Endothelial cell of umbilical vein (primary cell): ENCODE results near the gene OSBPL1A. TPM values are rescaled to one million over a fixed set of nuclear protein-coding genes. Genes with fewer than 3 reads are reported as not detected.

Source experiments
- BruUV-seq: library from RNA; stranded (reverse); fragments of 400-500 nt; replicated peaks from 2 replicates; lab custom pipeline; 2021; lab: Mats Ljungman, UMichigan
- CTCF ChIA-PET: fragments of 300-600, 350-600 bp; sonication (Branson Sonifier 250); formaldehyde crosslinking; loops from one replicate; lab custom pipeline; 2021; ENCODE audit warnings: antibody characterized with exemption, inconsistent platforms; lab: Charles Lee
- POLR2A ChIA-PET: fragments of 300-600, 350-600 bp; sonication (Branson Sonifier 250); formaldehyde crosslinking; loops from one replicate; lab custom pipeline; 2021; ENCODE audit warnings: antibody characterized with exemption, inconsistent platforms; lab: Charles Lee
- DNase-seq: peaks from one replicate; pipeline ENCODE4 v3.0.0-alpha.2; 2011; ENCODE audit warnings: low read depth, low spot score
- FAIRE-seq: peaks from 2 replicates; lab custom pipeline; 2011; peaks lifted over from hg19 to GRCh38; lab: Jason Lieb, UNC
- H2AFZ ChIP-seq: 2 replicates; pipeline ENCODE4 v1.6.0; 2012; ENCODE audit warnings: low read depth, low read length, control low read depth, inconsistent platforms
- H3K27ac ChIP-seq: 2 replicates; pipeline ENCODE4 v1.5.1; 2011; ENCODE audit warnings: low read depth, mild to moderate bottlenecking, control low read depth, low read length, moderate library complexity; ENCODE audit not compliant: insufficient read depth
- H3K27me3 ChIP-seq, 2 experiments: 2 replicates each; pipeline versions ENCODE4 v1.6.0 to v1.6.1; 2011; ENCODE audit warnings: low read length in 2 of 2, mixed read lengths in 1 of 2; ENCODE audit not compliant: control insufficient read depth in 2 of 2, insufficient read depth in 2 of 2
- H3K36me3 ChIP-seq, 2 experiments: 2 replicates in 1 of 2; 3 replicates in 1 of 2; pipeline ENCODE4 v1.5.1; 2011; ENCODE audit warnings: low read length in 2 of 2, mild to moderate bottlenecking in 1 of 2, moderate library complexity in 1 of 2; ENCODE audit not compliant: control insufficient read depth in 2 of 2, insufficient read depth in 2 of 2; ENCODE audit errors: extremely low read depth in 1 of 2
- H3K4me1 ChIP-seq: 3 replicates; pipeline ENCODE4 v1.5.1; 2011; ENCODE audit warnings: mild to moderate bottlenecking, low read length; ENCODE audit not compliant: control insufficient read depth, insufficient read depth; ENCODE audit errors: extremely low read depth
- H3K4me2 ChIP-seq: 2 replicates; pipeline ENCODE4 v1.6.1; 2011; ENCODE audit warnings: low read length, control low read depth, mixed read lengths; ENCODE audit not compliant: insufficient read depth
- H3K4me3 ChIP-seq, 3 experiments: fragments of 200-600 bp in 1 of 3; sonication (generic), shearing (Covaris generic) in 1 of 3; replicated peaks in 1 of 3; 2 replicates each; pipeline ENCODE4 v1.5.1; 2011 to 2016; ENCODE audit warnings: control low read depth in 3 of 3, low read length in 3 of 3, mild to moderate bottlenecking in 2 of 3, inconsistent platforms in 1 of 3, low read depth in 1 of 3, moderate library complexity in 1 of 3; ENCODE audit not compliant: insufficient read depth in 1 of 3
- H3K79me2 ChIP-seq: 2 replicates; pipeline ENCODE4 v1.6.0; 2012; ENCODE audit warnings: low read length, inconsistent platforms; ENCODE audit not compliant: control insufficient read depth, insufficient read depth
- H3K9ac ChIP-seq: replicated peaks from 2 replicates; pipeline ENCODE3; 2011; ENCODE audit warnings: low read length, control low read depth; ENCODE audit not compliant: insufficient read depth; ENCODE audit errors: extremely low read depth
- H3K9me1 ChIP-seq: replicated peaks from 3 replicates; pipeline ENCODE4 v1.6.0; 2011; ENCODE audit warnings: mild to moderate bottlenecking, low read length; ENCODE audit not compliant: control insufficient read depth, insufficient read depth; ENCODE audit errors: extremely low read depth
- H3K9me3 ChIP-seq: replicated peaks from 2 replicates; pipeline ENCODE4 v1.5.1; 2012; ENCODE audit warnings: low read length, inconsistent platforms; ENCODE audit not compliant: control insufficient read depth, insufficient read depth
- H4K20me1 ChIP-seq: replicated peaks from 2 replicates; pipeline ENCODE3; 2011; ENCODE audit warnings: mild to moderate bottlenecking, low read length; ENCODE audit not compliant: control insufficient read depth, insufficient read depth; ENCODE audit errors: extremely low read depth
- CTCF ChIP-seq, 2 donors: IDR thresholded peaks; 1 replicate in 1 of 2; 2 replicates in 1 of 2; pipeline ENCODE4 v1.5.1; 2011; ENCODE audit warnings: low read length in 2 of 2, mild to moderate bottlenecking in 2 of 2, moderate library complexity in 2 of 2, control low read depth in 1 of 2, inconsistent platforms in 1 of 2, low read depth in 1 of 2; ENCODE audit not compliant: insufficient read depth in 1 of 2; ENCODE audit errors: extremely low read depth in 1 of 2
- EZH2 ChIP-seq: IDR thresholded peaks from 2 replicates; pipeline ENCODE4 v1.6.1; 2012; ENCODE audit warnings: borderline replicate concordance, low read depth, mild to moderate bottlenecking, moderate library complexity, low read length, inconsistent platforms; ENCODE audit not compliant: severe bottlenecking
- FOS ChIP-seq: IDR thresholded peaks from 2 replicates; pipeline ENCODE4 v1.6.1; 2011; ENCODE audit warnings: mild to moderate bottlenecking, low read length, moderate library complexity, borderline replicate concordance; ENCODE audit not compliant: insufficient read depth
- GATA2 ChIP-seq: IDR thresholded peaks from 2 replicates; pipeline ENCODE4 v1.7.0; 2011; ENCODE audit warnings: low read depth, mild to moderate bottlenecking, moderate library complexity, mixed read lengths, low read length; ENCODE audit not compliant: insufficient read length, insufficient read depth
- JUN ChIP-seq: IDR thresholded peaks from 2 replicates; pipeline ENCODE4 v1.6.1; 2011; ENCODE audit warnings: borderline replicate concordance, low read depth; ENCODE audit not compliant: insufficient read length, insufficient read depth
- MAX ChIP-seq: IDR thresholded peaks from 2 replicates; pipeline ENCODE4 v1.6.1; 2011; ENCODE audit not compliant: insufficient read depth, insufficient read length
- MYC ChIP-seq: IDR thresholded peaks from one replicate; pipeline ENCODE4 v1.6.1; 2011; ENCODE audit warnings: mild to moderate bottlenecking, low read depth, low read length
- POLR2A ChIP-seq: IDR thresholded peaks from 2 replicates; pipeline ENCODE4 v1.6.1; 2012; ENCODE audit warnings: low read depth, mild to moderate bottlenecking, control low read depth, low read length
- POLR2AphosphoS5 ChIP-seq: IDR thresholded peaks from 2 replicates; pipeline ENCODE4 v1.6.1; 2012; ENCODE audit warnings: low read depth, mild to moderate bottlenecking, control low read depth, low read length, moderate library complexity; ENCODE audit not compliant: insufficient read depth
- dilution Hi-C: fragments of 300-500 bp; cut with MboI; formaldehyde crosslinking; loops from one replicate; pipeline ENCODE4 v1.15.0; 2019; ENCODE audit warnings: low sequenced_read_pairs; ENCODE audit not compliant: extremely low pct_ligation_motif_present
- intact Hi-C: fragments of 100-400 bp; cut with micrococcal nuclease; formaldehyde crosslinking; loops from one replicate; pipeline ENCODE4 v1.10.0; 2022
- polyA plus RNA-seq, 4 experiments: library from polyadenylated mRNA; depleted of rRNA in 3 of 4; stranded (reverse) in 3 of 4; unstranded in 1 of 4; fragments of >200 nt; gene quantifications; 2 replicates each; pipeline versions ENCODE4 v1.2.1 to v1.2.3, GENCODE V29; 2011 to 2012; ENCODE audit warnings: missing spikeins in 1 of 4
- total RNA-seq: library from RNA; stranded (reverse); gene quantifications from 2 replicates; pipeline ENCODE4 v1.2.3, GENCODE V29; 2021

Gene OSBPL1A
- total and polyA plus RNA-seq, 2 donors (not counting 3 experiments of a cell fraction or from before 2014, with no cell fraction given) = 6.4 to 16.5 TPM

- CTCF ChIA-PET = interaction anchor here (1.6 to 2.8 kb wide), 3 partner anchors 28 to 145 kb away, joined by 5 to 8 read pairs (median 7); no protein-coding TSS in a partner anchor
- FAIRE-seq = no peak
- peak overlapping the region; percentile 47 for H3K4me2 ChIP-seq
These were observed 182.7 kb downstream of the OSBPL1A start for GRCh38 chr18:24214913-24215312.

More at GRCh38 chr18:24214913-24215312, 182.7 kb downstream of the OSBPL1A start:
- no peaks in the 10 kb centered on the region for H3K9me3 ChIP-seq
- POLR2A ChIA-PET = no interaction called here
- no peaks in the 10 kb centered on the region for H3K36me3 ChIP-seq
- peak; percentile 47 for DNase-seq
- no peaks in the 10 kb centered on the region for H3K9me1 ChIP-seq
- BruUV-seq = no TSS peak
- H3K27ac ChIP-seq = peak overlapping the region; percentile 5
- H3K27me3 ChIP-seq = no peaks in the 10 kb centered on the region
- H3K4me1 ChIP-seq = peaks cover 12% of the 10 kb centered on the region
- H3K4me3 ChIP-seq = no peak overlapping the region
- dilution Hi-C loops = no loop called here
- no peak overlapping the region for H3K9ac ChIP-seq
- no peak for TF ChIP-seq JUN
- TF ChIP-seq EZH2 = no peak
- TF ChIP-seq MAX = no peak
- no peak for TF ChIP-seq GATA2
- TF ChIP-seq POLR2A = no peak
- no peak for TF ChIP-seq POLR2AphosphoS5
- no peak for TF ChIP-seq FOS
- TF ChIP-seq CTCF (IDR thresholded peaks at IDR 0.05; ENCODE audit: extremely low read depth in 1 of 2, insufficient read depth in 1 of 2, low read depth in 1 of 2, low read length in 2 of 2) = no peak
- no peak for TF ChIP-seq MYC
- H4K20me1 ChIP-seq = no peaks in the 10 kb centered on the region
- H3K79me2 ChIP-seq = no peaks in the 10 kb centered on the region
- intact Hi-C loops = no loop called here
- no peak overlapping the region for H2AFZ ChIP-seq
